Type B pancreatic cell (in vitro differentiated cells): ENCODE measurements around the gene POT1. TPM values are rescaled to one million over a fixed set of nuclear protein-coding genes. Genes with fewer than 3 reads are reported as not detected.

Source experiments
- DNase-seq: peaks from one replicate; pipeline ENCODE4 v3.0.0; 2021; ENCODE audit warnings: mixed read lengths; ENCODE audit not compliant: unreplicated experiment; ENCODE audit errors: extremely low spot score
- H3K27ac Mint-ChIP-seq: 2 replicates; pipeline ENCODE4 v1.8.0; 2021; ENCODE audit warnings: mild to moderate bottlenecking, mixed read lengths
- H3K27me3 Mint-ChIP-seq: 2 replicates; pipeline ENCODE4 v1.8.0; 2021; ENCODE audit warnings: mixed read lengths
- H3K36me3 Mint-ChIP-seq: 2 replicates; pipeline ENCODE4 v1.8.0; 2021; ENCODE audit warnings: mixed read lengths
- H3K4me1 Mint-ChIP-seq: one replicate; pipeline ENCODE4 v1.8.0; 2021; ENCODE audit warnings: mixed read lengths; ENCODE audit not compliant: unreplicated experiment
- H3K4me3 Mint-ChIP-seq: 2 replicates; pipeline ENCODE4 v1.8.0; 2021; ENCODE audit warnings: mild to moderate bottlenecking, mixed read lengths
- H3K9me3 Mint-ChIP-seq: 2 replicates; pipeline ENCODE4 v1.8.0; 2021; ENCODE audit warnings: mixed read lengths
- total RNA-seq: library from RNA; stranded (reverse); gene quantifications from 2 replicates; pipeline ENCODE4 v1.2.1, GENCODE V29; 2021; ENCODE audit warnings: low replicate concordance
- TF ChIP-seq, protein P1 (sequence below): fragments of 200-600 bp; sonication (generic); conservative IDR thresholded peaks from 2 replicates; pipeline ENCODE4 v1.5.0; 2021; ENCODE audit warnings: antibody characterized with exemption, mild to moderate bottlenecking

The POT1 gene
- total RNA-seq, 1 donor from 2014 or later = 27.3 TPM

DNA sequence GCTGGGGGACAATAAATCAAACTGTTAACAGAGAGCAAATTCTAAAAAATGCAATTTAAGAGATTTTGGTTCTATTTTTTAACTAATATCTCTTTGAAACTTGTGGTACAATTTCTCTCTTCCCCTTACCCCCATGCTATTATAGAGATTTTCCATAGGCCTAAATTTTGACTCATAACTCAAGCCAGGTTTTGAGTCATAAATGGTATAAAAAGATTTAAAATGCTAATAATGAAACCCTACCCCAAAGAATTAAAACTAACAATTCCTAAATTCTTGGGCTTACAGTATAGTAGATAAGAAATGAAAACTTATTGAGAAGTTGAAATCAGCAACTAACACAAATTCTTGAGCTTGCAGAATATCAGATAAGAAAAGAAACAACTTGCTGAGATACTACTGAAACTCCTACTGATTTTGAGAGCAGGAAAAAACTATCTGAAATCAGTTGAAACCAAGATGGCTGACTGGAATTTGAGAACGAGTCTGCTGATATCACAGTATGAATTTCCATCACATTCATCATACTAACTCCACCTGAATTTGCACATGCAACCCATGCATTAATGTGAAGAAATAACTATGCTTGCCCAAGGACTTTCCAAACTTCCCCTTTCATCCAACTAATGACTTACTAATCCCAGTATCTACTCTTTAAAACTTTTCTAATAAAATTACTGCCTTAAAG, 36.3 kb downstream of the POT1 start:
- Mint-ChIP-seq H3K36me3 (peaks cover 16% of the 10 kb centered on the region), H3K27me3 (no peaks in the 10 kb centered on the region), H3K4me1 (no peaks in the 10 kb centered on the region), H3K27ac (no peak overlapping the region), H3K9me3 (no peaks in the 10 kb centered on the region), H3K4me3 (no peak overlapping the region)
- DNase-seq = no peak
- TF ChIP-seq, protein P1, sequence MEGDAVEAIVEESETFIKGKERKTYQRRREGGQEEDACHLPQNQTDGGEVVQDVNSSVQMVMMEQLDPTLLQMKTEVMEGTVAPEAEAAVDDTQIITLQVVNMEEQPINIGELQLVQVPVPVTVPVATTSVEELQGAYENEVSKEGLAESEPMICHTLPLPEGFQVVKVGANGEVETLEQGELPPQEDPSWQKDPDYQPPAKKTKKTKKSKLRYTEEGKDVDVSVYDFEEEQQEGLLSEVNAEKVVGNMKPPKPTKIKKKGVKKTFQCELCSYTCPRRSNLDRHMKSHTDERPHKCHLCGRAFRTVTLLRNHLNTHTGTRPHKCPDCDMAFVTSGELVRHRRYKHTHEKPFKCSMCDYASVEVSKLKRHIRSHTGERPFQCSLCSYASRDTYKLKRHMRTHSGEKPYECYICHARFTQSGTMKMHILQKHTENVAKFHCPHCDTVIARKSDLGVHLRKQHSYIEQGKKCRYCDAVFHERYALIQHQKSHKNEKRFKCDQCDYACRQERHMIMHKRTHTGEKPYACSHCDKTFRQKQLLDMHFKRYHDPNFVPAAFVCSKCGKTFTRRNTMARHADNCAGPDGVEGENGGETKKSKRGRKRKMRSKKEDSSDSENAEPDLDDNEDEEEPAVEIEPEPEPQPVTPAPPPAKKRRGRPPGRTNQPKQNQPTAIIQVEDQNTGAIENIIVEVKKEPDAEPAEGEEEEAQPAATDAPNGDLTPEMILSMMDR = no peak

DNA sequence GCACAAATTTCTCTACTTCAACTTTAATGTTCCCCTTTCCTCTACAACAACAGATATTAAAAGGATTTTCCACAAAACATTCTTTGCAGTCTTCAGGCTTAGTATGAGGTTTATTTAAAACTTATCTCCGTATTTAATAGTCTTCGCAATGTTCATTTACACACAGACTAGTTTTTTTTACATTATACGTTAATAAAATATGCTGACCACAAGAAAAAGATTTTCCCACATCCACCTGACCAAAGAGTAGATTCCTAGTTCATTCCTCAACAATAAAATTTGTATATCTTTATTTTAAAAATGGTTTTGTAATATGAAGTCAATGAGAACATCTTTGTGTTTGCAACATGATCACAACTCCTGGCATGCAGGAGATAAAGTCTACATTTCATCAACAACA, 42.4 kb downstream of the POT1 start:
- Mint-ChIP-seq H3K27me3 (no peaks in the 10 kb centered on the region), H3K27ac (no peak overlapping the region), H3K4me3 (no peak overlapping the region), H3K9me3 (no peaks in the 10 kb centered on the region), H3K4me1 (no peaks in the 10 kb centered on the region), H3K36me3 (peaks cover 16% of the 10 kb centered on the region)
- no peak for DNase-seq
- TF ChIP-seq, protein P1 = no peak

DNA sequence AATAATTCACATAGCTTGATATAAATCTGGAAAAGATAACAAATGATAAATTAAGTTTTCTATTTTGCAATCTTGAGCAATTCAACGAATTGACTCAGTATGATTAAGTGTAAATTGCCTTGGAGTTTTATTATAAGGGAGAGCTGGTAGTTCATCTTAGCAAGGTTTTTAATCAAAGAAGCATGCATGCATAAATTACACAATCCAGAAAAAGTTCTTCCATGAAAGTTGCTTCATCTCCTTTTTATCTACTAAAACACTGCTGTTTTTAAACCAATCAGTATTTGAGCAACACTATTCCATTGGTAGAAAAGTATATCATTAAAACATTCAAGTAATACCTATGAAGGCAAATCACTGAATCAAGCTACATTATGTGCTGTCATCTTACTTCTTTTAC, 47.6 kb downstream of the POT1 start:
- Mint-ChIP-seq H3K27me3 (no peaks in the 10 kb centered on the region), H3K9me3 (no peaks in the 10 kb centered on the region), H3K36me3 (peaks cover 3% of the 10 kb centered on the region), H3K4me1 (no peaks in the 10 kb centered on the region), H3K4me3 (no peak overlapping the region), H3K27ac (no peak overlapping the region)
- DNase-seq = no peak
- TF ChIP-seq, protein P1 = no peak

DNA sequence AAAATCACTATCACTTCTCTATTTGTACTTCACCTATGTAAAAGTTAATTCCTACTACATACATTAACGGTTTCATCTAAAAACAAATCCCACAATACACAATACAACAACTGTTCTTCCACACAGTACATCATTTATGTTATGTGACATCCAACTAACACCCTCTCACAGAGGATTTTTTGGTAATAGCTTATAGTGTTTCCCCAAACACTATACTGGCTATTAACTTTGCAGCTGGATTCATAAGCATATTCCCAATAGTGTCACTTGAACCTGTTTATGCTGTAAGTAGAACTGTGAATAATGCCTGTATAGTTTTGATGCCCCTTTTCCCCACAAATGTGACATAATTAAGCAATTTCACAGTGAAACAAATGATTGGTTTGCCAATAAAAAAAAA, 49.9 kb downstream of the POT1 start:
- no peak overlapping the region for H3K4me3 Mint-ChIP-seq
- H3K9me3 Mint-ChIP-seq = no peaks in the 10 kb centered on the region
- H3K4me1 Mint-ChIP-seq = no peaks in the 10 kb centered on the region
- no peaks in the 10 kb centered on the region for H3K27me3 Mint-ChIP-seq
- peaks cover 3% of the 10 kb centered on the region for H3K36me3 Mint-ChIP-seq
- TF ChIP-seq, protein P1 = no peak
- DNase-seq = no peak
- H3K27ac Mint-ChIP-seq = no peak overlapping the region

DNA sequence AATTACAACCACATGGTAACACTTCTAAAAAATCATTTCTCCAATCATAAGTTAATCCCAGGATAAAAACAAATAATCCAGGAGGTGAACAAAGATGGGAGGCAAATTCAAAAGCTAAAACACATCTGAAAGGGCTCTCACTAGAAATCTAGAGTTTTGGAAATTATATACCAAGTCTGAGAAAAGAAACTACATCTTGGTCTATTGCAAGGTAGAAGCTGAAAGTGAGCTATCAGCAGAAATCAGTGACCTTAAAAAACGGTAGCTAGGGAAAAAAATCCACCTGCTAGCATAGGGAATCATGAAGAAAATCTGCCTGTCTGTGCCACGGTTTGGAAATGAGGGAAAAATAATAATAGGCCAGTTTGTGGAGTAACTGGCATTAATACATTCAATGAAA, 50.5 kb downstream of the POT1 start:
- H3K27ac Mint-ChIP-seq = no peak overlapping the region
- TF ChIP-seq, protein P1 = no peak
- H3K4me3 Mint-ChIP-seq = no peak overlapping the region
- H3K27me3 Mint-ChIP-seq = no peaks in the 10 kb centered on the region
- no peak for DNase-seq
- H3K36me3 Mint-ChIP-seq = peaks cover 3% of the 10 kb centered on the region
- H3K9me3 Mint-ChIP-seq = no peaks in the 10 kb centered on the region
- H3K4me1 Mint-ChIP-seq = no peaks in the 10 kb centered on the region
